GM04503 (cell line): ENCODE data around the gene HGD.
"Not testable (repeated sequence)": the region's sequence is repeated elsewhere in the genome, so short reads cannot be mapped to it uniquely, and the experiment has no call there.

Experiments used
- DNase-seq: peaks from one replicate; pipeline ENCODE4 v3.0.0-alpha.2; 2012; ENCODE audit warnings: low read depth

Gene HGD

GRCh38 chr3:120637851-120638559 lies 44.0 kb downstream of the HGD start:
- DNase-seq, result no peak

- DNase-seq, result no peak
Observed at GRCh38 chr3:120636795-120637401, 45.1 kb downstream of the HGD start.

GRCh38 chr3:120634539-120634938 lies 47.5 kb downstream of the HGD start:
- no peak for DNase-seq

- DNase-seq, result no peak
Observed at GRCh38 chr3:120625159-120625586, 56.9 kb downstream of the HGD start.

- DNase-seq, result no peak
Observed at GRCh38 chr3:120623727-120624093, 58.3 kb downstream of the HGD start.

- no peak for DNase-seq
Observed at GRCh38 chr3:120622870-120623726, 58.9 kb downstream of the HGD start.

- no peak for DNase-seq
Observed at GRCh38 chr3:120622457-120622856, 59.6 kb downstream of the HGD start.

GRCh38 chr3:120616745-120617144 lies 65.3 kb downstream of the HGD start:
- DNase-seq, result not testable (repeated sequence)

- peak; percentile 80 for DNase-seq
Observed at GRCh38 chr3:120615847-120616609, 66.0 kb downstream of the HGD start.

GRCh38 chr3:120614765-120615164 lies 67.3 kb downstream of the HGD start:
- DNase-seq, result no peak

GRCh38 chr3:120608506-120608905 lies 73.5 kb downstream of the HGD start:
- no peak for DNase-seq

- DNase-seq, result no peak
Observed at GRCh38 chr3:120604784-120605183, 77.3 kb downstream of the HGD start.

GRCh38 chr3:120604382-120604781 lies 77.7 kb downstream of the HGD start:
- DNase-seq, result no peak

- DNase-seq, result no peak
Observed at GRCh38 chr3:120602682-120603081, 79.4 kb downstream of the HGD start.

- no peak for DNase-seq
Observed at GRCh38 chr3:120601554-120601953, 80.5 kb downstream of the HGD start.

- DNase-seq, result no peak
Observed at GRCh38 chr3:120599211-120599610, 82.8 kb downstream of the HGD start.

GRCh38 chr3:120597445-120598049 lies 84.5 kb downstream of the HGD start:
- DNase-seq, result no peak

GRCh38 chr3:120596853-120597223 lies 85.2 kb downstream of the HGD start:
- DNase-seq, result no peak

- peak; percentile 87 for DNase-seq
Observed at GRCh38 chr3:120596116-120596852, 85.8 kb downstream of the HGD start, which contains the start of gene NDUFB4. Gene NDUFB4 (plus strand): TSS chr3:120596336. CDS start chr3:120596360, 24 bp downstream.

- DNase-seq, result no peak
Observed at GRCh38 chr3:120595788-120596115, 86.3 kb downstream of the HGD start.

GRCh38 chr3:120587332-120587975 lies 94.6 kb downstream of the HGD start:
- no peak for DNase-seq
